HCT116 (cell line): ENCODE results near the gene ANKRD33. TPM values are rescaled to one million over a fixed set of nuclear protein-coding genes. Genes with fewer than 3 reads are reported as not detected.

Experiments
- ATAC-seq: fragments of 200-7000 bp; cut with Tn5 transposase; 2 replicates; pipeline ENCODE4 v1.9.1; 2020; ENCODE audit warnings: mild to moderate bottlenecking, moderate library complexity
- BruUV-seq: library from RNA; stranded (reverse); fragments of 400-500 nt; replicated peaks from 2 replicates; lab custom pipeline; 2021; lab: Mats Ljungman, UMichigan
- CTCF ChIA-PET: fragments of 300-600 bp; sonication (Branson Sonifier 250); formaldehyde crosslinking; loops from one replicate; lab custom pipeline; 2021; ENCODE audit warnings: antibody characterized with exemption; lab: Charles Lee
- POLR2A ChIA-PET: fragments of 300-600, 350-600 bp; sonication (Branson Sonifier 250); formaldehyde crosslinking; loops from one replicate; lab custom pipeline; 2021; ENCODE audit warnings: antibody characterized with exemption; lab: Charles Lee
- RAD21 ChIA-PET, 2 experiments: fragments of 300-600 bp; sonication (Branson Sonifier 250); formaldehyde crosslinking; loops; one replicate each; lab custom pipeline; 2023; ENCODE audit warnings: low total read pairs in 2 of 2; ENCODE audit not compliant: uncharacterized antibody in 2 of 2, unreplicated experiment in 2 of 2, low non-redundant PET in 1 of 2; lab: Charles Lee
- DNase-seq: peaks from one replicate; pipeline ENCODE4 v3.0.0-alpha.2; 2010; ENCODE audit warnings: low read depth, low spot score
- H2AFZ ChIP-seq: fragments of 200-600 bp; shearing (Covaris generic), sonication (generic); 2 replicates; pipeline ENCODE4 v1.6.1; 2017; ENCODE audit warnings: low read depth, mixed run types, mixed read lengths, antibody characterized with exemption, low read length; ENCODE audit not compliant: poor library complexity, severe bottlenecking
- H3K27ac ChIP-seq: 2 replicates; pipeline ENCODE4 v1.5.1; 2012; ENCODE audit warnings: low read depth, low read length
- H3K27me3 ChIP-seq: fragments of 200-600 bp; sonication (generic); 2 replicates; pipeline ENCODE4 v1.6.1; 2016; ENCODE audit warnings: mixed run types, low read length, mixed read lengths; ENCODE audit not compliant: insufficient read depth
- H3K36me3 ChIP-seq, 2 experiments: fragments of 200-500 bp in 1 of 2; fragments of 200-600 bp in 1 of 2; sonication (Bioruptor generic) in 1 of 2; sonication (generic) in 1 of 2; 2 replicates each; pipeline versions ENCODE4 v1.5.1 to v1.6.1; 2014 to 2016; ENCODE audit warnings: low read length in 2 of 2, inconsistent platforms in 1 of 2, mixed read lengths in 1 of 2, mixed run types in 1 of 2; ENCODE audit not compliant: insufficient read depth in 2 of 2, control insufficient read depth in 1 of 2
- H3K4me1 ChIP-seq, 2 experiments: fragments of 200-600 bp in 1 of 2; sonication (generic) in 1 of 2; 2 replicates each; pipeline versions ENCODE4 v1.5.1 to v1.6.1; 2012 to 2017; ENCODE audit warnings: low read length in 2 of 2, inconsistent platforms in 1 of 2, mild to moderate bottlenecking in 1 of 2, mixed read lengths in 1 of 2, mixed run types in 1 of 2, moderate library complexity in 1 of 2; ENCODE audit not compliant: insufficient read depth in 2 of 2, control insufficient read depth in 1 of 2
- H3K4me2 ChIP-seq: fragments of 200-600 bp; sonication (generic); 2 replicates; pipeline ENCODE4 v1.6.1; 2017; ENCODE audit warnings: mixed run types, low read length, mixed read lengths
- H3K4me3 ChIP-seq, 2 experiments: fragments of 200-600 bp in 1 of 2; sonication (generic) in 1 of 2; replicated peaks in 1 of 2; 2 replicates each; pipeline ENCODE4 v1.5.1; 2011 to 2016; ENCODE audit warnings: low read length in 2 of 2, control low read depth in 1 of 2, low read depth in 1 of 2, mild to moderate bottlenecking in 1 of 2, mixed read lengths in 1 of 2, mixed run types in 1 of 2
- H3K79me2 ChIP-seq: fragments of 200-600 bp; sonication (generic); 2 replicates; pipeline ENCODE4 v1.6.1; 2017; ENCODE audit warnings: mild to moderate bottlenecking, mixed run types, low read length, moderate library complexity, mixed read lengths; ENCODE audit not compliant: insufficient read depth
- H3K9ac ChIP-seq: fragments of 200-600 bp; sonication (generic); 2 replicates; pipeline ENCODE4 v1.6.1; 2016; ENCODE audit warnings: low read length, mixed read lengths
- H3K9me2 ChIP-seq: fragments of 200-600 bp; sonication (generic), shearing (Covaris generic); 2 replicates; pipeline ENCODE4 v1.6.1; 2017; ENCODE audit warnings: mixed run types, mild to moderate bottlenecking, moderate library complexity; ENCODE audit not compliant: insufficient read depth
- H3K9me3 ChIP-seq, 2 experiments: fragments of 200-500 bp in 1 of 2; fragments of 200-600 bp in 1 of 2; sonication (Bioruptor generic) in 1 of 2; sonication (generic) in 1 of 2; 2 replicates each; pipeline ENCODE4 v1.6.1; 2014 to 2017; ENCODE audit warnings: low read length in 2 of 2, mixed read lengths in 2 of 2, inconsistent platforms in 1 of 2, low read depth in 1 of 2, mild to moderate bottlenecking in 1 of 2, mixed run types in 1 of 2, moderate library complexity in 1 of 2; ENCODE audit not compliant: control insufficient read depth in 1 of 2, insufficient read depth in 1 of 2
- H4K20me1 ChIP-seq: fragments of 200-600 bp; sonication (generic), shearing (Covaris generic); 2 replicates; pipeline ENCODE4 v1.6.1; 2017; ENCODE audit warnings: mixed run types, mild to moderate bottlenecking, moderate library complexity; ENCODE audit not compliant: insufficient read depth
- ATF3 ChIP-seq: IDR thresholded peaks from 2 replicates; pipeline ENCODE4 v1.6.1; 2012
- CBX3 ChIP-seq: IDR thresholded peaks from 2 replicates; pipeline ENCODE4 v1.6.1; 2012; ENCODE audit warnings: low read depth
- CEBPB ChIP-seq: IDR thresholded peaks from 2 replicates; pipeline ENCODE4 v1.6.1; 2012; ENCODE audit warnings: low read depth
- EGR1 ChIP-seq: IDR thresholded peaks from 2 replicates; pipeline ENCODE4 v1.6.1; 2012; ENCODE audit warnings: low read depth
- ELF1 ChIP-seq: IDR thresholded peaks from 2 replicates; pipeline ENCODE4 v1.6.1; 2012; ENCODE audit warnings: low read depth, borderline replicate concordance
- EZH2 ChIP-seq: fragments of 200-600 bp; sonication (generic); IDR thresholded peaks from 2 replicates; pipeline ENCODE4 v1.6.1; 2017; ENCODE audit warnings: antibody characterized with exemption, mixed run types
- FOSL1 ChIP-seq: IDR thresholded peaks from 2 replicates; pipeline ENCODE4 v1.6.1; 2012; ENCODE audit warnings: low read depth
- JUND ChIP-seq: IDR thresholded peaks from 2 replicates; pipeline ENCODE4 v1.6.1; 2012
- POLR2A ChIP-seq: IDR thresholded peaks from 2 replicates; pipeline ENCODE4 v1.7.0; 2011; ENCODE audit warnings: borderline replicate concordance; ENCODE audit not compliant: insufficient read depth, insufficient read length; ENCODE audit errors: extremely low read depth
- RAD21 ChIP-seq: IDR thresholded peaks from 2 replicates; pipeline ENCODE4 v1.6.1; 2012; ENCODE audit warnings: low read depth, mild to moderate bottlenecking
- REST ChIP-seq: IDR thresholded peaks from 2 replicates; pipeline ENCODE4 v1.6.1; 2012; ENCODE audit warnings: low read depth
- SIN3A ChIP-seq: IDR thresholded peaks from 2 replicates; pipeline ENCODE4 v1.6.1; 2012; ENCODE audit warnings: low read depth
- SP1 ChIP-seq: IDR thresholded peaks from 2 replicates; pipeline ENCODE4 v1.6.1; 2012; ENCODE audit warnings: low read depth
- TCF7L2 ChIP-seq: IDR thresholded peaks from 2 replicates; pipeline ENCODE4 v1.7.0; 2011; ENCODE audit warnings: borderline replicate concordance, inconsistent platforms; ENCODE audit not compliant: insufficient read depth, insufficient read length; ENCODE audit errors: extremely low read depth
- YY1 ChIP-seq: IDR thresholded peaks from 2 replicates; pipeline ENCODE4 v1.6.1; 2011; ENCODE audit warnings: low read length, low read depth, moderate library complexity, mild to moderate bottlenecking; ENCODE audit not compliant: insufficient replicate concordance; ENCODE audit errors: extremely low read depth
- intact Hi-C: fragments of 100-400 bp; cut with micrococcal nuclease; formaldehyde crosslinking; loops from 2 replicates; pipeline ENCODE4 v1.10.0; 2022
- total RNA-seq: library from RNA; stranded (reverse); gene quantifications from one replicate; pipeline ENCODE4 v1.2.1, GENCODE V29; 2021; ENCODE audit not compliant: unreplicated experiment
- TF ChIP-seq, protein P1 (sequence below), 3 experiments: fragments of 200-600 bp in 1 of 3; sonication (generic) in 1 of 3; IDR thresholded peaks in 2 of 3; conservative IDR thresholded peaks in 1 of 3; 2 replicates each; pipeline ENCODE4 v1.5.1; 2012 to 2017; ENCODE audit warnings: low read depth in 2 of 3, low read length in 2 of 3, antibody characterized with exemption in 1 of 3, borderline replicate concordance in 1 of 3, control low read depth in 1 of 3, mild to moderate bottlenecking in 1 of 3, mixed read lengths in 1 of 3, mixed run types in 1 of 3, moderate library complexity in 1 of 3; ENCODE audit not compliant: insufficient read depth in 1 of 3
- TF ChIP-seq, protein P2 (sequence below): IDR thresholded peaks from 2 replicates; pipeline ENCODE4 v1.6.1; 2011; ENCODE audit warnings: mild to moderate bottlenecking, low read length, moderate library complexity; ENCODE audit not compliant: insufficient replicate concordance; ENCODE audit errors: extremely low read depth
- TF ChIP-seq, protein P3 (sequence below): IDR thresholded peaks from 2 replicates; pipeline ENCODE4 v1.6.1; 2012

Gene ANKRD33
- total RNA-seq, 1 experiment from 2014 or later, result not detected

- Histone ChIP-seq H4K20me1 (no peaks in the 10 kb centered on the region), H3K9me3 (no peaks in the 10 kb centered on the region)
- intact Hi-C loops, result no loop called here
These were observed 4.6 kb upstream of the ANKRD33 start for GRCh38 chr12:51883295-51883694.

More at GRCh38 chr12:51883295-51883694, 4.6 kb upstream of the ANKRD33 start:
- Histone ChIP-seq H3K79me2 (no peaks in the 10 kb centered on the region), H3K4me1 (peaks cover 0 to 16% of the 10 kb centered on the region in 2 experiments; a peak in 1 of 4 replicates), H3K4me3 (no peak overlapping the region), H3K36me3 (no peaks in the 10 kb centered on the region), H3K9ac (no peak overlapping the region), H3K27ac (no peak overlapping the region), H3K4me2 (no peak overlapping the region), H2AFZ (no peak overlapping the region), H3K9me2 (no peaks in the 10 kb centered on the region), H3K27me3 (no peaks in the 10 kb centered on the region)
- ChIA-PET CTCF (no interaction called here), POLR2A (no interaction called here), RAD21 (no interaction called here)
- ATAC-seq (no peak), DNase-seq (no peak)
- BruUV-seq, result no TSS peak
- TF ChIP-seq EGR1 (no peak), POLR2A (no peak), SIN3A (no peak), TCF7L2 (no peak), REST (no peak), CEBPB (no peak), EZH2 (no peak), ATF3 (no peak), YY1 (no peak), RAD21 (no peak), JUND (no peak), CBX3 (no peak), ELF1 (no peak), FOSL1 (no peak), SP1 (no peak)
- TF ChIP-seq, protein P1, sequence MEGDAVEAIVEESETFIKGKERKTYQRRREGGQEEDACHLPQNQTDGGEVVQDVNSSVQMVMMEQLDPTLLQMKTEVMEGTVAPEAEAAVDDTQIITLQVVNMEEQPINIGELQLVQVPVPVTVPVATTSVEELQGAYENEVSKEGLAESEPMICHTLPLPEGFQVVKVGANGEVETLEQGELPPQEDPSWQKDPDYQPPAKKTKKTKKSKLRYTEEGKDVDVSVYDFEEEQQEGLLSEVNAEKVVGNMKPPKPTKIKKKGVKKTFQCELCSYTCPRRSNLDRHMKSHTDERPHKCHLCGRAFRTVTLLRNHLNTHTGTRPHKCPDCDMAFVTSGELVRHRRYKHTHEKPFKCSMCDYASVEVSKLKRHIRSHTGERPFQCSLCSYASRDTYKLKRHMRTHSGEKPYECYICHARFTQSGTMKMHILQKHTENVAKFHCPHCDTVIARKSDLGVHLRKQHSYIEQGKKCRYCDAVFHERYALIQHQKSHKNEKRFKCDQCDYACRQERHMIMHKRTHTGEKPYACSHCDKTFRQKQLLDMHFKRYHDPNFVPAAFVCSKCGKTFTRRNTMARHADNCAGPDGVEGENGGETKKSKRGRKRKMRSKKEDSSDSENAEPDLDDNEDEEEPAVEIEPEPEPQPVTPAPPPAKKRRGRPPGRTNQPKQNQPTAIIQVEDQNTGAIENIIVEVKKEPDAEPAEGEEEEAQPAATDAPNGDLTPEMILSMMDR (IDR thresholded peaks at IDR 0.05 in 2 of 3, conservative IDR thresholded peaks at IDR 0.05 in 1 of 3; ENCODE audit: borderline replicate concordance in 1 of 3, insufficient read depth in 1 of 3, low read depth in 2 of 3, low read length in 2 of 3), result no peak
- TF ChIP-seq, protein P2, sequence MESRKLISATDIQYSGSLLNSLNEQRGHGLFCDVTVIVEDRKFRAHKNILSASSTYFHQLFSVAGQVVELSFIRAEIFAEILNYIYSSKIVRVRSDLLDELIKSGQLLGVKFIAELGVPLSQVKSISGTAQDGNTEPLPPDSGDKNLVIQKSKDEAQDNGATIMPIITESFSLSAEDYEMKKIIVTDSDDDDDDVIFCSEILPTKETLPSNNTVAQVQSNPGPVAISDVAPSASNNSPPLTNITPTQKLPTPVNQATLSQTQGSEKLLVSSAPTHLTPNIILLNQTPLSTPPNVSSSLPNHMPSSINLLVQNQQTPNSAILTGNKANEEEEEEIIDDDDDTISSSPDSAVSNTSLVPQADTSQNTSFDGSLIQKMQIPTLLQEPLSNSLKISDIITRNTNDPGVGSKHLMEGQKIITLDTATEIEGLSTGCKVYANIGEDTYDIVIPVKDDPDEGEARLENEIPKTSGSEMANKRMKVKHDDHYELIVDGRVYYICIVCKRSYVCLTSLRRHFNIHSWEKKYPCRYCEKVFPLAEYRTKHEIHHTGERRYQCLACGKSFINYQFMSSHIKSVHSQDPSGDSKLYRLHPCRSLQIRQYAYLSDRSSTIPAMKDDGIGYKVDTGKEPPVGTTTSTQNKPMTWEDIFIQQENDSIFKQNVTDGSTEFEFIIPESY, result no peak
- TF ChIP-seq, protein P3, sequence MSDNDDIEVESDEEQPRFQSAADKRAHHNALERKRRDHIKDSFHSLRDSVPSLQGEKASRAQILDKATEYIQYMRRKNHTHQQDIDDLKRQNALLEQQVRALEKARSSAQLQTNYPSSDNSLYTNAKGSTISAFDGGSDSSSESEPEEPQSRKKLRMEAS, result no peak
